LNCAP (cell line): ENCODE data around the gene LRRC10B.

Source experiments
- CTCF ChIP-seq: fragments of 450-650 bp; IDR thresholded peaks from 2 replicates; pipeline ENCODE4 v1.5.1; 2017; ENCODE audit warnings: mild to moderate bottlenecking

LRRC10B gene

GRCh38 chr11:61513143-61513765 lies 4.7 kb downstream of the LRRC10B start:
- TF ChIP-seq CTCF, result no peak

- TF ChIP-seq CTCF, result no peak
These were observed 5.7 kb downstream of the LRRC10B start for GRCh38 chr11:61514050-61514917.

- TF ChIP-seq CTCF, result no peak
These were observed 7.1 kb downstream of the LRRC10B start for GRCh38 chr11:61515686-61516085.

- TF ChIP-seq CTCF, result no peak
These were observed 7.6 kb downstream of the LRRC10B start for GRCh38 chr11:61516191-61516590.

GRCh38 chr11:61516675-61517572 lies 8.4 kb downstream of the LRRC10B start:
- TF ChIP-seq CTCF, result peak; percentile 100

- TF ChIP-seq CTCF, result no peak
These were observed 9.7 kb downstream of the LRRC10B start for GRCh38 chr11:61518032-61518795.

- no peak for TF ChIP-seq CTCF
These were observed 14.3 kb downstream of the LRRC10B start for GRCh38 chr11:61522881-61523280.
